ENCODE results near the gene OCRL. TPM values are rescaled to one million over a fixed set of nuclear protein-coding genes. Genes with fewer than 3 reads are reported as not detected.

The OCRL gene
- polyA plus RNA-seq, 1 donor (not counting 4 experiments of a cell fraction or from before 2014, with no cell fraction given): 27.9 TPM

DNA sequence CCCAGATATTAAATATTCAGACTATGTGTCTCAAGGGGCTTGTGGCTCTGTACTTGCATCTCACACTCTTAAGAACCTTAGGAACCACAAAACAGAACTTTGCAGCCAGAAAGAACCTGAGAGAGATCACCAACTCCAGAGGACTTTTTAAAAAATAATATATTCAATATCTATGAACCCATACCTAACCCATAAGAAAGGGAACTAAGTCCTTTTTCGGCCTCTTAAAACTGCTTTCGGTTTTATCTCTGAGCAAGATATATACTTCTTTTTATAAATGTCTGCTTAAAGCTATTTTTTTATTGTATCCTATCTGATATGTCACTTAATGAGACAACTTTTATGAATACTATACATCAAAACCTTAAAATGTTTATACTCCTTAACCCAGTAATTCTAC, 27.6 kb upstream of the OCRL start:
- no peaks in the 10 kb centered on the region for H3K4me1 ChIP-seq (ENCODE audit: control insufficient read depth, extremely low read depth, insufficient read depth, low read length)
- no peak overlapping the region for H3K4me2 ChIP-seq (ENCODE audit: control insufficient read depth, extremely low read depth, insufficient read depth, low read depth, low read length)
- no peak overlapping the region for H3K27ac ChIP-seq (ENCODE audit: control insufficient read depth, insufficient read depth, low read length)
- H2AFZ ChIP-seq (ENCODE audit: control insufficient read depth, low read length): no peak overlapping the region
- no peaks in the 10 kb centered on the region for H3K9me3 ChIP-seq (ENCODE audit: control insufficient read depth, low read depth, low read length)
- FAIRE-seq: no peak
- H3K79me2 ChIP-seq (ENCODE audit: control insufficient read depth, insufficient read depth, low read length): no peaks in the 10 kb centered on the region
- H3K27me3 ChIP-seq (ENCODE audit: control insufficient read depth, extremely low read depth, insufficient read depth, low read length): no peaks in the 10 kb centered on the region
- no peak for DNase-seq (ENCODE audit: low read depth, low spot score)
- no peak overlapping the region for H3K9ac ChIP-seq (ENCODE audit: control insufficient read depth, extremely low read depth, insufficient read depth, low read length)
- H3K9me1 ChIP-seq (ENCODE audit: control insufficient read depth, extremely low read depth, insufficient read depth, low read length): no peaks in the 10 kb centered on the region
- no peak overlapping the region for H3K4me3 ChIP-seq (ENCODE audit: control insufficient read depth in 2 of 3, extremely low read depth in 1 of 3, insufficient read depth in 2 of 3, low read depth in 1 of 3, low read length in 3 of 3)
- no peaks in the 10 kb centered on the region for H4K20me1 ChIP-seq (ENCODE audit: control insufficient read depth, extremely low read depth, insufficient read depth, low read length)
- dilution Hi-C loops (cut with MboI; ENCODE audit: extremely low pct_ligation_motif_present, low sequenced_read_pairs): no loop called here
- peaks cover 0 to 1% of the 10 kb centered on the region in 2 experiments for H3K36me3 ChIP-seq (ENCODE audit: control insufficient read depth in 2 of 2, extremely low read depth in 1 of 2, insufficient read depth in 2 of 2, low read length in 2 of 2)
- TF ChIP-seq CTCF (optimal IDR thresholded peaks at IDR 0.05 in 1 of 3, IDR thresholded peaks at IDR 0.05 in 1 of 3, conservative IDR thresholded peaks at IDR 0.05 in 1 of 3; ENCODE audit: extremely low read depth in 1 of 3, insufficient read depth in 2 of 3, low read length in 3 of 3): no peak
- no peak for TF ChIP-seq EZH2 (IDR thresholded peaks at IDR 0.05; ENCODE audit: low read length)

DNA sequence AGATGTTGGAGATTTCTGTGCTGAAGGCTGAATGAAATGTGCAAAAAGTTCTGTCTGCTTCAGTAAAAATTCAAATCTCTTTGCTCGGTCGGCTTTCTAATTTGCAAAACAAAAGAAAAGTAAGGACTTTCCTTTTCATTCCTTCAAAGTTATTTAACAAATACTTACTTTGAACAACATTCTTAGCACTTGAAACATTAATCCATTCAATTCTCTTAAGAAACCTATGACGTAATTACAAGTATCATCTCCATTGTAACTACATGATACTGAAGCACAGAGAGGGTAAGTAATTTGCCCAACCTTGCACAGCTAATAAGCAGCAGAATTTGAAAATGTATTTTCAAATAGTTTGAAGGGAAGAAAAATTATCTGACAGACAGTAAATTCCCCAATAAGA, 23.7 kb upstream of the OCRL start:
- Histone ChIP-seq H3K4me2 (ENCODE audit: control insufficient read depth, extremely low read depth, insufficient read depth, low read depth, low read length) (no peak overlapping the region), H3K9me1 (ENCODE audit: control insufficient read depth, extremely low read depth, insufficient read depth, low read length) (no peaks in the 10 kb centered on the region), H3K4me1 (ENCODE audit: control insufficient read depth, extremely low read depth, insufficient read depth, low read length) (no peaks in the 10 kb centered on the region), H3K9me3 (ENCODE audit: control insufficient read depth, low read depth, low read length) (no peaks in the 10 kb centered on the region), H3K27me3 (ENCODE audit: control insufficient read depth, extremely low read depth, insufficient read depth, low read length) (no peaks in the 10 kb centered on the region), H3K27ac (ENCODE audit: control insufficient read depth, insufficient read depth, low read length) (no peak overlapping the region), H2AFZ (ENCODE audit: control insufficient read depth, low read length) (no peak overlapping the region), H4K20me1 (ENCODE audit: control insufficient read depth, extremely low read depth, insufficient read depth, low read length) (no peaks in the 10 kb centered on the region), H3K79me2 (ENCODE audit: control insufficient read depth, insufficient read depth, low read length) (peaks cover 6% of the 10 kb centered on the region), H3K36me3 (ENCODE audit: control insufficient read depth in 2 of 2, extremely low read depth in 1 of 2, insufficient read depth in 2 of 2, low read length in 2 of 2) (peaks cover 0 to 1% of the 10 kb centered on the region in 2 experiments), H3K9ac (ENCODE audit: control insufficient read depth, extremely low read depth, insufficient read depth, low read length) (no peak overlapping the region), H3K4me3 (ENCODE audit: control insufficient read depth in 2 of 3, extremely low read depth in 1 of 3, insufficient read depth in 2 of 3, low read depth in 1 of 3, low read length in 3 of 3) (no peak overlapping the region)
- TF ChIP-seq EZH2 (IDR thresholded peaks at IDR 0.05; ENCODE audit: low read length) (no peak), CTCF (optimal IDR thresholded peaks at IDR 0.05 in 1 of 3, IDR thresholded peaks at IDR 0.05 in 1 of 3, conservative IDR thresholded peaks at IDR 0.05 in 1 of 3; ENCODE audit: extremely low read depth in 1 of 3, insufficient read depth in 2 of 3, low read length in 3 of 3) (no peak)
- DNase-seq (ENCODE audit: low read depth, low spot score) (no peak), FAIRE-seq (no peak)
- dilution Hi-C loops (cut with MboI; ENCODE audit: extremely low pct_ligation_motif_present, low sequenced_read_pairs): no loop called here

All from keratinocyte (primary cell).